Endothelial cell of umbilical vein (primary cell): ENCODE results near the gene NTF3. TPM values are rescaled to one million over a fixed set of nuclear protein-coding genes. Genes with fewer than 3 reads are reported as not detected.

Source experiments
- BruUV-seq: library from RNA; stranded (reverse); fragments of 400-500 nt; replicated peaks from 2 replicates; lab custom pipeline; 2021; lab: Mats Ljungman, UMichigan
- CTCF ChIA-PET: fragments of 300-600, 350-600 bp; sonication (Branson Sonifier 250); formaldehyde crosslinking; loops from one replicate; lab custom pipeline; 2021; ENCODE audit warnings: antibody characterized with exemption, inconsistent platforms; lab: Charles Lee
- POLR2A ChIA-PET: fragments of 300-600, 350-600 bp; sonication (Branson Sonifier 250); formaldehyde crosslinking; loops from one replicate; lab custom pipeline; 2021; ENCODE audit warnings: antibody characterized with exemption, inconsistent platforms; lab: Charles Lee
- DNase-seq: peaks from one replicate; pipeline ENCODE4 v3.0.0-alpha.2; 2011; ENCODE audit warnings: low read depth, low spot score
- FAIRE-seq: peaks from 2 replicates; lab custom pipeline; 2011; peaks lifted over from hg19 to GRCh38; lab: Jason Lieb, UNC
- H2AFZ ChIP-seq: 2 replicates; pipeline ENCODE4 v1.6.0; 2012; ENCODE audit warnings: low read depth, low read length, control low read depth, inconsistent platforms
- H3K27ac ChIP-seq: 2 replicates; pipeline ENCODE4 v1.5.1; 2011; ENCODE audit warnings: low read depth, mild to moderate bottlenecking, control low read depth, low read length, moderate library complexity; ENCODE audit not compliant: insufficient read depth
- H3K27me3 ChIP-seq, 2 experiments: 2 replicates each; pipeline versions ENCODE4 v1.6.0 to v1.6.1; 2011; ENCODE audit warnings: low read length in 2 of 2, mixed read lengths in 1 of 2; ENCODE audit not compliant: control insufficient read depth in 2 of 2, insufficient read depth in 2 of 2
- H3K36me3 ChIP-seq, 2 experiments: 2 replicates in 1 of 2; 3 replicates in 1 of 2; pipeline ENCODE4 v1.5.1; 2011; ENCODE audit warnings: low read length in 2 of 2, mild to moderate bottlenecking in 1 of 2, moderate library complexity in 1 of 2; ENCODE audit not compliant: control insufficient read depth in 2 of 2, insufficient read depth in 2 of 2; ENCODE audit errors: extremely low read depth in 1 of 2
- H3K4me1 ChIP-seq: 3 replicates; pipeline ENCODE4 v1.5.1; 2011; ENCODE audit warnings: mild to moderate bottlenecking, low read length; ENCODE audit not compliant: control insufficient read depth, insufficient read depth; ENCODE audit errors: extremely low read depth
- H3K4me2 ChIP-seq: 2 replicates; pipeline ENCODE4 v1.6.1; 2011; ENCODE audit warnings: low read length, control low read depth, mixed read lengths; ENCODE audit not compliant: insufficient read depth
- H3K4me3 ChIP-seq, 3 experiments: fragments of 200-600 bp in 1 of 3; sonication (generic), shearing (Covaris generic) in 1 of 3; replicated peaks in 1 of 3; 2 replicates each; pipeline ENCODE4 v1.5.1; 2011 to 2016; ENCODE audit warnings: control low read depth in 3 of 3, low read length in 3 of 3, mild to moderate bottlenecking in 2 of 3, inconsistent platforms in 1 of 3, low read depth in 1 of 3, moderate library complexity in 1 of 3; ENCODE audit not compliant: insufficient read depth in 1 of 3
- H3K79me2 ChIP-seq: 2 replicates; pipeline ENCODE4 v1.6.0; 2012; ENCODE audit warnings: low read length, inconsistent platforms; ENCODE audit not compliant: control insufficient read depth, insufficient read depth
- H3K9ac ChIP-seq: replicated peaks from 2 replicates; pipeline ENCODE3; 2011; ENCODE audit warnings: low read length, control low read depth; ENCODE audit not compliant: insufficient read depth; ENCODE audit errors: extremely low read depth
- H3K9me1 ChIP-seq: replicated peaks from 3 replicates; pipeline ENCODE4 v1.6.0; 2011; ENCODE audit warnings: mild to moderate bottlenecking, low read length; ENCODE audit not compliant: control insufficient read depth, insufficient read depth; ENCODE audit errors: extremely low read depth
- H3K9me3 ChIP-seq: replicated peaks from 2 replicates; pipeline ENCODE4 v1.5.1; 2012; ENCODE audit warnings: low read length, inconsistent platforms; ENCODE audit not compliant: control insufficient read depth, insufficient read depth
- H4K20me1 ChIP-seq: replicated peaks from 2 replicates; pipeline ENCODE3; 2011; ENCODE audit warnings: mild to moderate bottlenecking, low read length; ENCODE audit not compliant: control insufficient read depth, insufficient read depth; ENCODE audit errors: extremely low read depth
- CTCF ChIP-seq, 2 donors: IDR thresholded peaks; 1 replicate in 1 of 2; 2 replicates in 1 of 2; pipeline ENCODE4 v1.5.1; 2011; ENCODE audit warnings: low read length in 2 of 2, mild to moderate bottlenecking in 2 of 2, moderate library complexity in 2 of 2, control low read depth in 1 of 2, inconsistent platforms in 1 of 2, low read depth in 1 of 2; ENCODE audit not compliant: insufficient read depth in 1 of 2; ENCODE audit errors: extremely low read depth in 1 of 2
- EZH2 ChIP-seq: IDR thresholded peaks from 2 replicates; pipeline ENCODE4 v1.6.1; 2012; ENCODE audit warnings: borderline replicate concordance, low read depth, mild to moderate bottlenecking, moderate library complexity, low read length, inconsistent platforms; ENCODE audit not compliant: severe bottlenecking
- FOS ChIP-seq: IDR thresholded peaks from 2 replicates; pipeline ENCODE4 v1.6.1; 2011; ENCODE audit warnings: mild to moderate bottlenecking, low read length, moderate library complexity, borderline replicate concordance; ENCODE audit not compliant: insufficient read depth
- GATA2 ChIP-seq: IDR thresholded peaks from 2 replicates; pipeline ENCODE4 v1.7.0; 2011; ENCODE audit warnings: low read depth, mild to moderate bottlenecking, moderate library complexity, mixed read lengths, low read length; ENCODE audit not compliant: insufficient read length, insufficient read depth
- JUN ChIP-seq: IDR thresholded peaks from 2 replicates; pipeline ENCODE4 v1.6.1; 2011; ENCODE audit warnings: borderline replicate concordance, low read depth; ENCODE audit not compliant: insufficient read length, insufficient read depth
- MYC ChIP-seq: IDR thresholded peaks from one replicate; pipeline ENCODE4 v1.6.1; 2011; ENCODE audit warnings: mild to moderate bottlenecking, low read depth, low read length
- POLR2A ChIP-seq: IDR thresholded peaks from 2 replicates; pipeline ENCODE4 v1.6.1; 2012; ENCODE audit warnings: low read depth, mild to moderate bottlenecking, control low read depth, low read length
- POLR2AphosphoS5 ChIP-seq: IDR thresholded peaks from 2 replicates; pipeline ENCODE4 v1.6.1; 2012; ENCODE audit warnings: low read depth, mild to moderate bottlenecking, control low read depth, low read length, moderate library complexity; ENCODE audit not compliant: insufficient read depth
- dilution Hi-C: fragments of 300-500 bp; cut with MboI; formaldehyde crosslinking; loops from one replicate; pipeline ENCODE4 v1.15.0; 2019; ENCODE audit warnings: low sequenced_read_pairs; ENCODE audit not compliant: extremely low pct_ligation_motif_present
- intact Hi-C: fragments of 100-400 bp; cut with micrococcal nuclease; formaldehyde crosslinking; loops from one replicate; pipeline ENCODE4 v1.10.0; 2022
- polyA plus RNA-seq, 4 experiments: library from polyadenylated mRNA; depleted of rRNA in 3 of 4; stranded (reverse) in 3 of 4; unstranded in 1 of 4; fragments of >200 nt; gene quantifications; 2 replicates each; pipeline versions ENCODE4 v1.2.1 to v1.2.3, GENCODE V29; 2011 to 2012; ENCODE audit warnings: missing spikeins in 1 of 4
- total RNA-seq: library from RNA; stranded (reverse); gene quantifications from 2 replicates; pipeline ENCODE4 v1.2.3, GENCODE V29; 2021
- TF ChIP-seq, protein P1 (sequence below): IDR thresholded peaks from 2 replicates; pipeline ENCODE4 v1.6.1; 2011; ENCODE audit not compliant: insufficient read depth, insufficient read length

The NTF3 gene
- total and polyA plus RNA-seq, 2 donors (not counting 3 experiments of a cell fraction or from before 2014, with no cell fraction given): not detected

DNA sequence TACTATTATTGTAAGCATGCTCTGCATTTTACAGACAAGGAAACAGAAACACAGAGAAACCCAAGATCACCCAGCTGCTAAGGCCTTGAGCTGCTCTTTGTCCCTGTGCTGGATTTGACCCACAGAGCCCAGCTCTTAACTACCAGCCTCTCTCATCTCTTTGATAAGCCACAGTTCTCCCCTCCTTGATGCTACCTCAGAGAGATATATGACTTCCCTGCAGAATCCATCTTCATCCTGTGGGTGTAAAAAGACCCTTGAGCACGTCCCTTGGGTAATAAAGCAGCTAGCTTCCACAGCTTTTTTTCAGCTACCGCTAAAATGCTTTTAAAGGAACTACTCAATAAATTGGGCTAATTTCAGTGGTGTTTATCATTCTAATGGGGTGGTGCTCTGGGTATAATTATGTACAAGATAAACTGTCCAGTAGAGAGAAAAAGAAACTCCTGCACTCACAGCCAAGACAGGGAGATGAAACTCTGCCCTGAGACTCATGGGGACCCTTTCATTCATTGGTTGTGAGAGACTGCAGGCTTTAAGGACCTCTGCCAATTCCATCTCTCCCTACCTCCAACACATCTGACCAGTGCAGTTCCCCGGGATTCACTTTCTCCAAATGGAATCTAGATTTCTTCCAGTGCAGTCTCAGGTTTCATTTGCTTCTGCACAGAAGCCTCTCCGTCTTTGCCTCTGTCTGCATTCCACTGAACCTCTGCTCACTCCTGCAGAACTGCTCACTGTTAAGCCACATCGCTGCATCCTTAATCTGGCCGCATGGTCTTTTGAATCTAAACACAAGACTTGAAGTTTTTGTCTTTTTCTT lies 24.7 kb upstream of the NTF3 start:
- dilution Hi-C loops: no loop called here
- DNase-seq (no peak), FAIRE-seq (no peak)
- ChIA-PET POLR2A (no interaction called here), CTCF (interaction anchor here (1.3 kb wide), 1 partner anchor 36 kb away, joined by 4 read pairs; no protein-coding TSS in a partner anchor)
- Histone ChIP-seq H3K4me2 (no peak overlapping the region), H3K27ac (no peak overlapping the region), H3K9ac (no peak overlapping the region), H3K9me1 (no peaks in the 10 kb centered on the region), H3K4me1 (no peaks in the 10 kb centered on the region), H3K4me3 (no peak overlapping the region), H3K79me2 (no peaks in the 10 kb centered on the region), H3K9me3 (no peaks in the 10 kb centered on the region), H3K27me3 (peaks cover 7 to 18% of the 10 kb centered on the region in 2 experiments), H4K20me1 (no peaks in the 10 kb centered on the region), H3K36me3 (no peaks in the 10 kb centered on the region), H2AFZ (no peak overlapping the region)
- no peak for TF ChIP-seq EZH2
- TF ChIP-seq FOS: no peak
- no peak for TF ChIP-seq POLR2AphosphoS5
- TF ChIP-seq MYC: no peak
- TF ChIP-seq CTCF (IDR thresholded peaks at IDR 0.05; ENCODE audit: extremely low read depth in 1 of 2, insufficient read depth in 1 of 2, low read depth in 1 of 2, low read length in 2 of 2): no peak
- no peak for TF ChIP-seq POLR2A
- TF ChIP-seq, protein P1, sequence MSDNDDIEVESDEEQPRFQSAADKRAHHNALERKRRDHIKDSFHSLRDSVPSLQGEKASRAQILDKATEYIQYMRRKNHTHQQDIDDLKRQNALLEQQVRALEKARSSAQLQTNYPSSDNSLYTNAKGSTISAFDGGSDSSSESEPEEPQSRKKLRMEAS: no peak
- TF ChIP-seq JUN: no peak
- TF ChIP-seq GATA2: no peak
- BruUV-seq: no TSS peak
- intact Hi-C loops: no loop called here
